H1 (cell line): Measurements from ENCODE around the gene PCTP. TPM values are rescaled to one million over a fixed set of nuclear protein-coding genes. Genes with fewer than 3 reads are reported as not detected.

ENCODE experiments used
- EP300 ChIP-seq, 2 experiments: IDR thresholded peaks; 1 replicate in 1 of 2; 2 replicates in 1 of 2; pipeline ENCODE4 v1.6.1; 2011 to 2012; ENCODE audit warnings: low read depth in 2 of 2, low read length in 2 of 2, mild to moderate bottlenecking in 2 of 2, borderline replicate concordance in 1 of 2, inconsistent platforms in 1 of 2, moderate library complexity in 1 of 2
- polyA plus RNA-seq, 7 experiments: library from polyadenylated mRNA; depleted of rRNA in 3 of 7; stranded (reverse) in 5 of 7; unstranded in 2 of 7; fragments of >200 nt in 5 of 7; fragments of 200-250 nt in 2 of 7; gene quantifications; 1 replicate in 5 of 7; 2 replicates in 1 of 7; 4 replicates in 1 of 7; pipeline versions ENCODE4 v1.2.1 to v1.2.3, GENCODE V29; 2011 to 2013; ENCODE audit warnings: missing spikeins in 2 of 7, mixed read lengths in 2 of 7
- total RNA-seq: library from RNA; stranded (reverse); fragmentation: NEBNext Ultra II Directional; extraction: Animal tissue kit (Norgen Biotek cat#: 25700); gene quantifications from 2 replicates; pipeline ENCODE4 v1.2.1, GENCODE V29; 2021

PCTP gene
- total and polyA plus RNA-seq, 2 of the 8 experiments (the other 6 are each of a cell fraction or from before 2014, with no cell fraction given) = 14.1 to 14.6 TPM

DNA sequence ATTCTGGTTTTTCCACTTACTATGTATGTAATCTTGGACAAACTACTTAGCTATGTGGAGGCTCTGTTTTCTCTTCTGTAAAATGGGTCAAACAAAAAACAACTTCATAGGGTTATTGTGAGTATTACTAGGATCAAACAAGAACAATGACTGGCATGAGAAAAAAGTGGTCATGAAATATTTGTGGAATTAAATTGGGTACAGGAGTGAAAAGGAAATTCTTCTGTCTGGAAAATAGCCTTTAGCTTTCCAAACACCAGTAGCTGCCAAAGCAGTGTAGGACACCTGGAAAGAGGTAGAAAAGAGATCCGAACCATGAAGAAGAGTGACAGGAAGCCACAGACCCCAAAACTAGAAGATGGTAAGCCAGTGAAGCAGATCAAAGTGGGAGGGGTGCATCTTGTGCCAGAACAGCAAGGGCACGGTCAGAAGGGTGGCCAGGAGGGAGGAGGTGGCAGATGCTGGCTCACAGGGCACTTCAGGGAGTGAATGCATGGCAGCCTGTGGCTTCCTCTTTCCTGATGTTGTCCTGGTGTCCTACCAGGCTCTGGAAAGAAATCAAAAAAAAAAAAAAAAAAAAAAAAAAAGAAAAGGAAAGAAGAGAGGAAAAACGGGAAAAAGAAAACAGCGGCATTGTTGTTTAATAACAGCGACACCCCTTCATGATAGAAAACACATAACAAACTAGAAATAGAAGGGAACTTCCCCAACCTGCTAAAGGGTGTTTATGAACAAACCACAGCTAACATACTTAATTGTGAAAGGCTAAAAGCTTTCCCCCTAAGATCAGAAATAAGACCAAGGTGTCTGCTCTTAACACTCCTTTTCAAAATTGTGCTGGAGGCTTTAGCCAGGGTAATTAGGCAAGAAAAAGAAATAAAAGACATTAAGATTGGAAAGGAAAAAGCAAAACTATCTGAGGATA lies 67.9 kb downstream of the PCTP start (continued):
- no peak for TF ChIP-seq EP300 (IDR thresholded peaks at IDR 0.05; ENCODE audit: borderline replicate concordance in 1 of 2, low read depth in 2 of 2, low read length in 2 of 2)
